ENCODE measurements around the gene RET.

Gene RET

GRCh38 chr10:43123361-43124093, 46.7 kb downstream of the RET start:
- no peak for DNase-seq

- DNase-seq = no peak
Measured at GRCh38 chr10:43124094-43124521, 47.2 kb downstream of the RET start.

- no peak for DNase-seq
Measured at GRCh38 chr10:43124574-43125273, 47.9 kb downstream of the RET start.

GRCh38 chr10:43125274-43125845, 48.5 kb downstream of the RET start:
- no peak for DNase-seq

GRCh38 chr10:43125881-43126731, 49.2 kb downstream of the RET start:
- no peak for DNase-seq

- no peak for DNase-seq
Measured at GRCh38 chr10:43126759-43127424, 50.0 kb downstream of the RET start.

- no peak for DNase-seq
Measured at GRCh38 chr10:43127442-43127841, 50.6 kb downstream of the RET start.

- no peak for DNase-seq
Measured at GRCh38 chr10:43128331-43128730, 51.5 kb downstream of the RET start.

- no peak for DNase-seq
Measured at GRCh38 chr10:43128958-43129706, 52.3 kb downstream of the RET start.

- no peak for DNase-seq
Measured at GRCh38 chr10:43130770-43131171, 53.9 kb downstream of the RET start.

GRCh38 chr10:43131256-43131655, 54.4 kb downstream of the RET start:
- DNase-seq = no peak

GRCh38 chr10:43131906-43132305, 55.0 kb downstream of the RET start:
- no peak for DNase-seq

- DNase-seq = no peak
Measured at GRCh38 chr10:43132867-43133787, 56.3 kb downstream of the RET start.

GRCh38 chr10:43134126-43134905, 57.4 kb downstream of the RET start:
- no peak for DNase-seq

GRCh38 chr10:43135064-43135463, 58.2 kb downstream of the RET start:
- no peak for DNase-seq

- no peak for DNase-seq
Measured at GRCh38 chr10:43135656-43136055, 58.8 kb downstream of the RET start.

GRCh38 chr10:43136432-43136831, 59.6 kb downstream of the RET start:
- DNase-seq = no peak

- no peak for DNase-seq
Measured at GRCh38 chr10:43136995-43137716, 60.3 kb downstream of the RET start.

GRCh38 chr10:43137717-43138020, 60.8 kb downstream of the RET start:
- no peak for DNase-seq

Data from central memory CD4-positive, alpha-beta T cell (primary cell).